Renal cortical epithelial cell (primary cell): Measurements from ENCODE around the gene EVI5L. TPM values are rescaled to one million over a fixed set of nuclear protein-coding genes. Genes with fewer than 3 reads are reported as not detected.

Experiments
- DNase-seq: peaks from one replicate; pipeline ENCODE4 v3.0.0-alpha.2; 2011; ENCODE audit warnings: low read depth
- total RNA-seq: library from RNA; depleted of rRNA; stranded (reverse); fragments of >200 nt; gene quantifications from 2 replicates; pipeline ENCODE4 v1.2.3, GENCODE V29; 2014

The EVI5L gene
- total RNA-seq, 1 donor from 2014 or later: 22.9 TPM

GRCh38 chr19:7860714-7861618, 30.9 kb downstream of the EVI5L start:
- DNase-seq: no peak

DNA sequence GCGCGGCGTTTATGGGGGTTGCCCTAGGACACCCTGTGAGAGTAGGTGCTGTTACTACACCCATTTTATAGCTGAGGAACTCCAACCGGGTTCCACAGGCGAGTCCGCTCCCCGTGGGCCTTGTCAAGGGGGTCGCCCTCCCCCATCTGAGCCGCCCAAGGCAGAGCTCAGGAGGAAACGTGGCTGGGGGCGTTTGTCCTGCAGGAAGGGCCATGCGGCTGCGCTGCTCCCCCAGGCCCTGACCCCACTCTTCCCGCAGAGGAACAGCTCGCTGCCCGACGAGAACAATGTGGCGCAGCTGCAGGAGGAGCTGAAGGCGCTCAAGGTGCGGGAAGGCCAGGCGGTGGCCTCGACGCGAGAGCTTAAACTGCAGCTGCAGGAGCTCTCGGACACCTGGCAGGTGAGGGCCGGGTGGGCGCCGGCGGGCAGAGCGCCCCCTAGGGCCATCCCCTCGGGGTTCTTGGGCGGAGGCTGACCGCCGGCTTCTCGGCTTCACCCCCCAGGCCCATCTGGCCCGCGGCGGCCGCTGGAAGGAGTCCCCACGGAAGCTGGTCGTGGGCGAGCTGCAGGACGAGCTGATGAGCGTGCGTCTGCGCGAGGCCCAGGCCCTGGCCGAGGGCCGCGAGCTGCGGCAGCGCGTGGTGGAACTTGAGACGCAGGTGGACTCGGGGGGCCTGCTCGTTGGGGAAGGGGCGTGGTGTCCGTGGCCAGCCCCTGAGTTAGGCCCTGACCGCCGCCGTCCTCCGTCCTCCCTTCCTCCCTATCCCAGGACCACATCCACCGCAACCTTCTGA, 31.8 kb downstream of the EVI5L start:
- no peak for DNase-seq

DNA sequence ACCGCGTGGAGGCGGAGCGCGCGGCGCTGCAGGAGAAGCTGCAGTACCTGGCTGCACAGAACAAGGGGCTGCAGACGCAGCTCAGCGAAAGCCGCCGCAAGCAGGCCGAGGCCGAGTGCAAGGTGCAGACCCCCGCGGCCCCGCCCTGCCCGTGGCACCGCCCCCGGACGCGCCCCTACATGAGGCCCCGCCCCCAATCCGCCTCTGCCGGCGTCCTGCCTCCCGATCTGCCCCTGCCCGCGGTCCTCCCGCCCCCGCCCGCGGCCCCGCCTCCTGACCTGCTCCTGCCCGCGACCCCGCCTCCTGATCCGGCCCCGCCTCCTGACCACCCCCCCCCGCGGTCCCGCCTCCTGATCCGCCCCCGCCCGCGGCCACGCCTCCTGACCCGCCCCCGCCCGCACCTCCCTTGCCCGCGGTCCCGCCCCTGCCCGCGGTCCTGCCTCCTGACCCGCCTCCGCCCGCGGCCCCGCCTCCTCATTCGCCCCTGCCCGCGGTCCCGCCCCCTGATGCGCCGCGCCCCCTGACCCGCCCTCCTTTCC, 32.5 kb downstream of the EVI5L start:
- DNase-seq: no peak

- no peak for DNase-seq
These were observed 33.3 kb downstream of the EVI5L start for GRCh38 chr19:7863157-7863970.

DNA sequence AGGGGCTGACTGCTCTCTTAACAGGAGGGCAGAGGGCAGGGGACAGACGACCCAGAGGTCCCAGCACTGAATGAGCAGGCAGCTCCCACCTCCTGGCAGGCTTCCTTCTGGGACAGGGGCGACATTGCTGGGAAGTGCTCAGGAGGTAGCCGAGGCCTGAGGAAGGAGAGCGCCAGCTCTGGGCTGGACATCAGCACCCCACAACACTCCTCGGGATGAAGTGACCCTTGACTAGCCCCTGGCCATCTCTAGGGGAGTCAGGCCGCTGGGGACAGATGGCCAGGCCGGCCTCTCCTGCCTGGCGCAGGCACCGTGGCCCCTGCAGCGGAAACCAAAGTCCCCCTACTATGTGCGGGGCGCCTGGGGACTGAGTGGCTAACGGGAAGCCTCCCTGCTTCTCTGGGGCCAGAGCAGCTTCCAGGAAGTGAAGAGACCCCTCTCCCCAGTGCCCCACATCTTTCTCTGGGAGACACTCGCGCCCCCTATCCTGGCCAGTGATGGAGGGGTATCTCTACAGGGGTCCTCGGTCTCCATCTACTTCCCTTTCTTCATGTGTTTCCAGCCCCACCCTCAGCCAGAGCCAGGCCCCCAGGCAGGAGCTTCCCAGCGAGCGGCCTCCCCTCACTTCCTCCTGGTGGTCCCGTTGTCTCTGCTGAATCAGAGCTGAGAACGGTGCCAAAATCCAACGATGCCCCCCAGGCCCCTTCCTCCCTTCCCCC, 34.1 kb downstream of the EVI5L start:
- no peak for DNase-seq

DNA sequence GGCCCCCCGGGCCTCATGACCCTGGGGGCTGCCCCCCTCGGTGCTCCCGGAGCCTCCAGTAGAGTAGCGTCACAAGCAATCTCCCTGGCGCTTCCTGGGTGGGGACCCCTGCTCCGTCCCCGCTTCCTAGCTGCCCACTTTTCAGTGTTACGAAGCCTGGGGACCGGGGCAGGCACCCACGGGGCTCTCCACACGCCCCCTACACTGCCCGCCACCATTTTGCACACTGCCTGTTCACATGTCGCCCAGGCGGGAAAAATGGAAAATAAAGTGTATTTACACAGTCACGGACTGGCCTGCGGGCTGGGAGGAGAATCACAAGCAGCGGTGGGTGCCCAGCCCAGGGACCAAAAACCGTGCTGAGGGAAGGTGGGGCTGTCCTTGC, 34.7 kb downstream of the EVI5L start:
- no peak for DNase-seq

DNA sequence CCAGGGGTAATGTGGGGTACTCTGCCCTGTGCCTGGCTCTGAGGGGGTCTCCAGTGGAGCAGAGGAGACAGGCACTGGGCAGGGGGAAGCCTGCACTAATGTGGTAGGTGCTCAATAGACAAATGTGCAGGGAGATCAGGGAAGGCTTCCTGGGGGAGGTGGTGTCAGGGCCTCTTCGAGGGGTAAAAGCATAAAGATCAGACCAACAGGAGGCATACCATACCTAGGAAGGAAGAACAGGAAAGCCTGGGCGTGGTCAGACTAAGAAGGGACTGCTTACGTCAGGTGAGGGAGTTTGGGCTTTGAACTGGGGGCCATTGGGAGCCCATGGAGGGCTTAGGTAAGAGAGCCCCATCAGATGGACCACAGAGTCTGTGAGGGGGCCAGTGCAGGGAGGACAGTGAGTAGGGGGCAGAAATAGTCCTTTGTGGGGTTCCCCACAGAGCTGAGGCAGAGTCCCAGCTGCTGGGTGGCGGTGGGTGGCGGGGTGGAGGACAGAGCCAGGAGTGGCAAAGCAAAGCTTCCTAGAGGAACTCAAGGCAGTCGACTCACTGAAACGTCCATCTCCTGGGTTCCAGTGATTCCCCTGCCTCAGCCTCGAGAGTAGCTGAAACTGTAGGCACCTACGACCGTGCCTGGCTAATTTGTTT, 35.4 kb downstream of the EVI5L start:
- no peak for DNase-seq

DNA sequence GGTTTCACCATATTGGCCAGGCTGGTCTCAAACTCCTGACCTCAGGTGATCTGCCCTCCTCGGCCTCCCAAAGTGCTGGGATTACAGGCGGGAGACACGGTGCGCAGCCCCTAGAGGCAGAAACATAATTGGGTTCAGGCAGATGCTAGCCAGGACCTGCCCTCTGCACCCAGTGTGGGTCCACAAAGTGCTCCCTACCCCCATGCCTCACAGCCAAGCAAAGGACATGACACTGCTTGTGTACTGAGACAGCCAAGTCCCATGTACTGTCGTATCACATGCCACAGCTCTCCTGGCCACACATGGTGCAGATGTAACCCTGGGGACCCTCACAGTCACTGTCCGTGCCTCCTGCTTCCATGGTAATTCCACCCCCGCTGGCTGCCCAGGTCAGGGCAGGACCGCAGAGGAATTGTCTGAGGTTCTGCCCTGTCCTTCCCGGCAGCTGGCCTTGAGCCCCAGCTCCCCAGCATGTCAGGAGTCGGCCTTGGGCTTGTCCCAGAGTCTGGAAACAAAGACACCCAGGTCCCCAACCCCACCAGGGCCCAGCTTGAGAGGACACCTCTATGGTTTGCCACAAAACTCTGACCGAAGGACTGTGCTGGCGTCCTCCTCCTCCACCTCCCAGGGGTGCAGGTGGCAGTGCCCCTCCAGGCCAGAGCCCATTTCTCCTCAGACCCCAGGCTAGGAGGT, 36.5 kb downstream of the EVI5L start:
- DNase-seq: no peak

DNA sequence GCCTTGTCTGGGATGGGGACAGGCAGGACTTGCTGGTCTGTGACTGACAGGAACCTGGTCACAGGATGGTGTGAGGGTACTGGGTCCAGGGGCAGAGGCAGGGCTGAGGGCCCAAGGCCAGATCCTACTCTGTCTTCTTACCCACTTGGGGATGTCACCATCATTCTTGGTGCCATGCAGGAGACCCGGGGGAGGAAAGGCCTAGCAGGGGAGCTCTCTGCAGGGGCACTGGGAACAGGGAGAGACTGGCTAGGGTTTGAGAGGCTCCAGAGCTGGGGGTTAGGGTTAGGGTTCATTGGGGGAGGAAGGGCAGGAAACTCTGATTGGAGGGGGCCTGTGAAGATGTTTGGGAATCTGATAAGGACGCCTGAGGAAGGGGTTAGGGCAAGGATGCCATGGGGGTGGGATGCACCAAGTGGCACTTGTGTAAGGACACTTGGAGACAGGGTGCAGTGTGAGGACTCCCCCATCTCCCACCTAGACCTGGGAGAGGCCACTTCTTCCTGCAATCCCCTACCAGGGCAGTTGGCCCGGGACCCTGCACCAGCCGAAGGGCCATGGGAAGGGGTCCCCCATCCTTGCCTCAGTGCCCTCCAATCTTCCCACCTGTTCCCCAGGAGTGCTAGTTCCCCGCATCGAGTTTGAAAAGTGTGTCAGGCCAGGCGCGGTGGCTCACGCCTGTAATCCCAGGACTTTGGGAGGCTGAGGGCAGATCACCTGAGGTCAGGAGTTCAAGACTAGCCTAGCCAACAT, 37.2 kb downstream of the EVI5L start:
- no peak for DNase-seq

GRCh38 chr19:7868326-7868670, 38.3 kb downstream of the EVI5L start:
- no peak for DNase-seq

DNA sequence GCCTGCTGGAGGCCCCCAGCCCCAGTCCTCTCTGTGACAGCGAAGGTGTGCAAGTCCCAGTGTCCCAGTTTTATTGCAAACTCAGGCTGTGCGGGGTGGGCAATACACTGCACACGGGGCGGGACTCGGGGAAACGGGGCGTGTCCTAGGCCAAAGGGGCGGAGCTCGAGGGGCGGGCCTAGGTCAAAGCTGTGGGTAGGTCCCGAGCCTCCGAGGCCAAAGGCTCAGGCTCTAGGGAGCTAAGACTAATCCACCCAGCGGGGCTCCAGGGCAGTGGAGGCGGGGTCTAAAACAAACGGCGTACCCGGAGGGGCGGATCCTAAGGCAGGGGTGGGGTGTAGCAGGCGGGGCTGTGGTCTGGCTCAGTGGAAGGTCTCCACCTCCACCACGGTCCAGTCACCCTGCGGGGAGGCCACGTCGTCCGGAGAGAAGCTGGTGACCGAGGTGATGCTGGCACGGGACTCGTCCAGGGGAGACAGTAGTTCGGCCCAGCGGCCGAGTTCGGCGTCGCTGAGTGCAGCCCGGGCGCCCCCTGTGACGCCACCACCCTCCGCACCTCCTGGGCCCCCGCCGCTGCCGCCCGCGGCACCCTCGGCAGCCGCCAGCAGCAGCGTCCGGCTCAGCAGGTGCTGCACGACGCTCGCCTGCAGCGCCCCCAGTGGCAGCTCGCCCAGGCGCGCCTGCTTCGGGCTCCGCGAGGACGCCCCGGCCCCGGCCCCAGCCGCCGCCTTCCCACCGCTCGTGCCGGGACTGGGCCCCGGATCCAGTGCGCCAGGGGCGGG, 38.8 kb downstream of the EVI5L start:
- peak; percentile 34 for DNase-seq

DNA sequence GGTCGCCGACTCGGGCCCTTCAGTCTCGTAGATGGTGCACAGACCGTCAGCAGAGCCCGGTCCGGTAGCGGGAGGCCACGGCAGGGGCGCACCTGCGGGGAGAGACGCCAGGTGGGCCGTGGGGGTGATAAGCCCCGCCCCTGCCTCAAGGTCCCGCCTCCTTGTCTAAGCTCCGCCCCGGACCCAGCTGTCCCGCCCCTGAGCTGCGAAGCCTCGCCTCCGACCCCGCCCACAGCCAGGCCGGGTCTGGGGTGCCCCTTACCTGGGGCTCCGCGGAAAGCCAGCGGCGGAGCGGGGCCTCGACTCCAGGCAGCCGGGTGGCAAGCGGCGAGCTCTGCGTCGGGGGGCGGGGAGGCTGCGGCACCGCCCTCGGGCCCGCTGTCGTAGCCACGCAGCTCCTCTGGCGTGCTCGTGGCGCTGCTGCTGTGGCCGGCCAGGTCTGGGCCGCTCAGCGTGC, 39.5 kb downstream of the EVI5L start:
- DNase-seq: no peak

- no peak for DNase-seq
These were observed 40.0 kb downstream of the EVI5L start for GRCh38 chr19:7869910-7870511.

- DNase-seq: peak; percentile 57
These were observed 40.8 kb downstream of the EVI5L start for GRCh38 chr19:7870571-7871436.

- peak; percentile 74 for DNase-seq
These were observed 41.7 kb downstream of the EVI5L start for GRCh38 chr19:7871437-7872305.
